Neuronal stem cell (in vitro differentiated cells): ENCODE results near the gene C1GALT1C1.

Source experiments
- DNase-seq: peaks from one replicate; pipeline ENCODE4 v3.0.0-alpha.2; 2013; ENCODE audit warnings: low spot score
- H2AFZ ChIP-seq: one replicate; pipeline ENCODE4 v1.6.1; 2013; ENCODE audit warnings: mild to moderate bottlenecking, low read length, inconsistent platforms
- H2AK5ac ChIP-seq: 2 replicates; pipeline ENCODE4 v1.6.1; 2013; ENCODE audit warnings: low read depth, mild to moderate bottlenecking, inconsistent platforms, low read length, moderate library complexity, mixed read lengths
- H2BK120ac ChIP-seq: 2 replicates; pipeline ENCODE4 v1.6.1; 2013; ENCODE audit warnings: low read depth, mild to moderate bottlenecking, inconsistent platforms, low read length, moderate library complexity, mixed read lengths
- H2BK12ac ChIP-seq: one replicate; pipeline ENCODE4 v1.6.1; 2013; ENCODE audit warnings: low read length, inconsistent platforms
- H2BK15ac ChIP-seq: 2 replicates; pipeline ENCODE4 v1.6.1; 2013; ENCODE audit warnings: mild to moderate bottlenecking, low read length, inconsistent platforms, mixed read lengths
- H2BK5ac ChIP-seq: one replicate; pipeline ENCODE4 v1.6.1; 2013; ENCODE audit warnings: inconsistent platforms, mild to moderate bottlenecking, low read length, moderate library complexity
- H3K14ac ChIP-seq: one replicate; pipeline ENCODE4 v1.6.1; 2013; ENCODE audit warnings: low read length, inconsistent platforms
- H3K18ac ChIP-seq: 2 replicates; pipeline ENCODE4 v1.6.1; 2013; ENCODE audit warnings: low read length, inconsistent platforms
- H3K23ac ChIP-seq: 2 replicates; pipeline ENCODE4 v1.6.1; 2013; ENCODE audit warnings: low read depth, mild to moderate bottlenecking, mixed read lengths, low read length, inconsistent platforms; ENCODE audit not compliant: poor library complexity
- H3K27ac ChIP-seq: replicated peaks from 3 replicates; pipeline ENCODE4 v1.5.1; 2013; ENCODE audit warnings: low read length, inconsistent platforms
- H3K27me3 ChIP-seq, 3 experiments: 2 replicates each; pipeline ENCODE4 v1.6.1; 2013; ENCODE audit warnings: low read length in 3 of 3, mild to moderate bottlenecking in 2 of 3, inconsistent platforms in 1 of 3, low read depth in 1 of 3, mixed read lengths in 1 of 3, moderate library complexity in 1 of 3; ENCODE audit not compliant: control insufficient read depth in 3 of 3, insufficient read depth in 3 of 3
- H3K36me3 ChIP-seq, 2 donors: replicated peaks in 1 of 2; 2 replicates each; pipeline ENCODE4 v1.6.1; 2013; ENCODE audit warnings: low read length in 2 of 2; ENCODE audit not compliant: control insufficient read depth in 2 of 2, insufficient read depth in 2 of 2
- H3K4ac ChIP-seq: 2 replicates; pipeline ENCODE4 v1.6.1; 2013; ENCODE audit warnings: inconsistent platforms, mild to moderate bottlenecking, low read length, moderate library complexity
- H3K4me1 ChIP-seq, 2 donors: 1 replicate in 1 of 2; 2 replicates in 1 of 2; pipeline ENCODE4 v1.6.1; 2013; ENCODE audit warnings: low read length in 2 of 2, low read depth in 1 of 2; ENCODE audit not compliant: control insufficient read depth in 2 of 2, insufficient read depth in 1 of 2
- H3K4me2 ChIP-seq: one replicate; pipeline ENCODE4 v1.6.1; 2013; ENCODE audit warnings: mild to moderate bottlenecking, low read length, inconsistent platforms; ENCODE audit not compliant: insufficient read depth, poor library complexity, severe bottlenecking
- H3K4me3 ChIP-seq, 2 donors: 2 replicates each; pipeline ENCODE4 v1.5.1; 2013; ENCODE audit warnings: low read length in 2 of 2, mild to moderate bottlenecking in 2 of 2, inconsistent platforms in 1 of 2, moderate library complexity in 1 of 2
- H3K79me1 ChIP-seq: one replicate; pipeline ENCODE4 v1.6.1; 2013; ENCODE audit warnings: low read depth, mild to moderate bottlenecking, inconsistent platforms, low read length, moderate library complexity
- H3K9ac ChIP-seq: one replicate; pipeline ENCODE4 v1.6.1; 2013; ENCODE audit warnings: mild to moderate bottlenecking, low read depth, low read length, inconsistent platforms; ENCODE audit not compliant: poor library complexity
- H3K9me3 ChIP-seq, 2 donors: replicated peaks in 1 of 2; 2 replicates each; pipeline versions ENCODE3 to v1.6.1; 2013; ENCODE audit warnings: low read length in 2 of 2, mild to moderate bottlenecking in 2 of 2, inconsistent platforms in 1 of 2, low read depth in 1 of 2, mixed read lengths in 1 of 2, moderate library complexity in 1 of 2; ENCODE audit not compliant: control insufficient read depth in 2 of 2, insufficient read depth in 1 of 2
- H4K8ac ChIP-seq: one replicate; pipeline ENCODE4 v1.6.1; 2013; ENCODE audit warnings: low read depth, mild to moderate bottlenecking, inconsistent platforms, low read length, moderate library complexity
- H4K91ac ChIP-seq: one replicate; pipeline ENCODE4 v1.6.1; 2013; ENCODE audit warnings: low read length, low read depth, mild to moderate bottlenecking, inconsistent platforms; ENCODE audit not compliant: poor library complexity
- WGBS, 2 donors: extraction: QIAGEN DNeasy Blood & Tissue Kit; methylation state at CpG; one replicate each; pipeline ENCODE4 v1.1.7; 2013; ENCODE audit warnings: missing lambda C conversion rate in 2 of 2, mixed read lengths in 1 of 2; ENCODE audit not compliant: insufficient read length in 2 of 2, insufficient replicate concordance in 1 of 2; ENCODE audit errors: extremely low coverage in 2 of 2; 5-methylcytosine and 5-hydroxymethylcytosine counted together

The C1GALT1C1 gene

DNA sequence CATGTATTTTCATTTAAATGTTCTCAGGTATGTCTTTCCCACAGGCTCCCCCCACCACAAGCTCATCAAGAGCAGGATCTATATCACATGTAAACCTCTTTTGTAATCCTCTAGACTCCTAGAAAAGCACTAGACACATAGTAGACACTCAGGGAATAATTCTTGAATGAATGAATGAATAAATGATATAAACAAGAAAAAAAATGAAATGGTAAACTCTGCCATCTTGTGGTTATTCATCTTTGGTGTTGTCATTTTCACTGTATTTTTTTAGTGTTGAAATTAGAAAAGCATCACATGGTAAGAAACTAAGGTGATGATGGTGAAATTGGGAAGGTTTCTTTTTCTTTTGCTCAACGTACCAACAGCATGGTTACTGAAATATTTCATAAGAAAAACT, 34.2 kb upstream of the C1GALT1C1 start:
- H3K79me1 ChIP-seq, result no peaks in the 10 kb centered on the region
- no peak overlapping the region for H3K4me2 ChIP-seq
- WGBS, 2 donors, result no CpG with 5 or more reads among the region's 1 CpG
- no peaks in the 10 kb centered on the region for H3K9me3 ChIP-seq
- H3K27me3 ChIP-seq, result no peaks in the 10 kb centered on the region
- no peak overlapping the region for H3K4ac ChIP-seq
- no peak for DNase-seq
- H3K4me3 ChIP-seq, result no peak overlapping the region
- no peak overlapping the region for H3K23ac ChIP-seq
- no peak overlapping the region for H4K8ac ChIP-seq
- H3K4me1 ChIP-seq, result no peaks in the 10 kb centered on the region
- no peak overlapping the region for H2AFZ ChIP-seq
- H2BK15ac ChIP-seq, result no peak overlapping the region
- no peak overlapping the region for H3K27ac ChIP-seq
- no peak overlapping the region for H3K14ac ChIP-seq
- H4K91ac ChIP-seq, result no peak overlapping the region
- no peak overlapping the region for H2BK120ac ChIP-seq
- no peak overlapping the region for H3K9ac ChIP-seq
- H3K18ac ChIP-seq, result no peak overlapping the region
- no peak overlapping the region for H2AK5ac ChIP-seq
- no peaks in the 10 kb centered on the region for H3K36me3 ChIP-seq
- no peak overlapping the region for H2BK5ac ChIP-seq
- no peak overlapping the region for H2BK12ac ChIP-seq

DNA sequence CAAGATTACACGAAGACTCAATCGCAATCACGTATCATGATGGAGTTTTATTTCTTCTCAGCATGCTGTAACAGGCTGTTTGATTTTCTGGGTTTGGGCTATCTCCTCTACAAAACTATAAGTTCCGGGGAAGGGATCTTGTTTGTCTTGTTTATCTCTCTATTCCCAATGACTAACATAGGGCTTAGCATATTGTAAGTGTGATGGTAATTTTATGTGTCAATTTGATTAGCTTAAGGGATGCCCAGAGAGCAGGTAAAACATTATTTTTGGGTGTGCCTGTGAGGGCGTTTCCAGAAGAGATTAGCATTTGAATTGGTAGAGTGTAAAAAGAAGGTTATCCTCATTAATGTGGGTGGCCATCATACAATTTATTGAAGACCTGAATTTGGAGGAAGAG, 32.8 kb upstream of the C1GALT1C1 start:
- H2BK120ac ChIP-seq, result no peak overlapping the region
- H2BK15ac ChIP-seq, result no peak overlapping the region
- no peaks in the 10 kb centered on the region for H3K79me1 ChIP-seq
- no peak overlapping the region for H2AFZ ChIP-seq
- H3K27ac ChIP-seq, result no peak overlapping the region
- H2BK12ac ChIP-seq, result no peak overlapping the region
- H2BK5ac ChIP-seq, result no peak overlapping the region
- no peak overlapping the region for H4K91ac ChIP-seq
- DNase-seq, result no peak
- H3K18ac ChIP-seq, result no peak overlapping the region
- H3K14ac ChIP-seq, result no peak overlapping the region
- H3K23ac ChIP-seq, result no peak overlapping the region
- H3K4ac ChIP-seq, result no peak overlapping the region
- no peak overlapping the region for H3K4me2 ChIP-seq
- no peak overlapping the region for H2AK5ac ChIP-seq
- H3K4me1 ChIP-seq, result no peaks in the 10 kb centered on the region
- no peaks in the 10 kb centered on the region for H3K36me3 ChIP-seq
- H3K27me3 ChIP-seq, result no peaks in the 10 kb centered on the region
- H3K4me3 ChIP-seq, result no peak overlapping the region
- no peak overlapping the region for H3K9ac ChIP-seq
- H3K9me3 ChIP-seq, result no peaks in the 10 kb centered on the region
- no peak overlapping the region for H4K8ac ChIP-seq
- WGBS, 2 donors, result no CpG with 5 or more reads among the region's 5 CpGs

DNA sequence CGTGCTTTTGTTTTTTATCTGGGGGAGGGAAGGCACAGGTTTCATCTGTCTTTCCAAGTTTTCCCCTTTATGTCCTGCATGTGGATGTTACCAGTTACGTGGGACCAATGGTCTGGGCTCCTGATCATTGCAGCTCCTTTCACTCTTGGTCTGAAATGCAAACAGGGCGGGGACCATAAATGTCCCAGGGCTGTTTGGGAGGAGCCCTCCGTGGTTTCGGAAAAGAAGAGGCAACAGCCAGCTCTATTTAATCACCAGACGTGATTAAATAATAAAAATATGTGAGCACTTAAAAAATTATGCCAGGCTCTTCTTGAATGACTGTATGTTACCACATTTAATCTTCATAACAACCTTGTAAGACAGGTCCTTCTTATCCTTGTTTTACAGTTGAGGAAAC, 30.8 kb upstream of the C1GALT1C1 start:
- WGBS, 2 donors, result no CpG with 5 or more reads among the region's 6 CpGs
- no peak overlapping the region for H4K91ac ChIP-seq
- H3K18ac ChIP-seq, result no peak overlapping the region
- no peak for DNase-seq
- H3K27me3 ChIP-seq, result no peaks in the 10 kb centered on the region
- no peak overlapping the region for H3K4me2 ChIP-seq
- no peak overlapping the region for H2AFZ ChIP-seq
- no peaks in the 10 kb centered on the region for H3K4me1 ChIP-seq
- H3K27ac ChIP-seq, result no peak overlapping the region
- no peaks in the 10 kb centered on the region for H3K9me3 ChIP-seq
- H2BK15ac ChIP-seq, result no peak overlapping the region
- H3K14ac ChIP-seq, result no peak overlapping the region
- H3K4me3 ChIP-seq, result no peak overlapping the region
- H3K36me3 ChIP-seq, result no peaks in the 10 kb centered on the region
- no peak overlapping the region for H2BK5ac ChIP-seq
- no peak overlapping the region for H3K9ac ChIP-seq
- no peak overlapping the region for H3K4ac ChIP-seq
- no peak overlapping the region for H2BK120ac ChIP-seq
- no peak overlapping the region for H3K23ac ChIP-seq
- no peak overlapping the region for H2BK12ac ChIP-seq
- H4K8ac ChIP-seq, result no peak overlapping the region
- no peaks in the 10 kb centered on the region for H3K79me1 ChIP-seq
- no peak overlapping the region for H2AK5ac ChIP-seq

DNA sequence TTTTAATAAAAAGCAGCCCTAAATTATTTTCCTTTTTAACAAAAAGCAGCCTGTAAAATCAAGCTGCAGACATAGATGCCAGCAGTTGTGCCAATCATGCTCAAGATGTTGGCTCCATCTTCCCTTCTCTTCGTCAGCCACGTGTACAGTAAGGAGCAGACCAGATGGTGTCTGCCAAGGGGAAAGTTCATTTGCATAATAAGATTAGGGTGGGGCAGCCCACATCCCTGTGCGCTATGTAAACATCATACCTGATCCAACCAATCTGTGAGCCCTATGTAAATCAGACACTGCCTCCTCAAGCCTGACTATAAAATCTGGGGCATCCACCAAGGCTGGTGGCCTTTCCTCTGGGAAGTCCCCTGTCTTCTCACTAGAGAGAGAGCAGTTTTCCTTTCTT, 23.1 kb upstream of the C1GALT1C1 start:
- Histone ChIP-seq H3K9me3 (no peaks in the 10 kb centered on the region), H3K18ac (no peak overlapping the region), H2BK5ac (no peak overlapping the region), H2BK15ac (no peak overlapping the region), H3K4ac (no peak overlapping the region), H3K79me1 (no peaks in the 10 kb centered on the region), H3K9ac (no peak overlapping the region), H3K4me3 (no peak overlapping the region), H2AFZ (no peak overlapping the region), H2BK120ac (no peak overlapping the region), H3K14ac (no peak overlapping the region), H3K27me3 (no peaks in the 10 kb centered on the region), H3K36me3 (no peaks in the 10 kb centered on the region), H3K4me2 (no peak overlapping the region), H4K91ac (no peak overlapping the region), H3K27ac (no peak overlapping the region), H4K8ac (no peak overlapping the region), H3K23ac (no peak overlapping the region), H2AK5ac (no peak overlapping the region), H2BK12ac (no peak overlapping the region), H3K4me1 (no peaks in the 10 kb centered on the region)
- WGBS, 2 donors, result no CpG with 5 or more reads among the region's 3 CpGs
- no peak for DNase-seq
